SU-DHL-6 (cell line): ENCODE results near the gene TGFA.

Experiments used
- EZH2phosphoT487 ChIP-seq: fragments of 200-600 bp; sonication (generic), shearing (Covaris generic); conservative IDR thresholded peaks from 2 replicates; pipeline ENCODE4 v1.6.1; 2018; ENCODE audit warnings: mild to moderate bottlenecking, antibody characterized with exemption, low read length, moderate library complexity, mixed read lengths
- TF ChIP-seq, protein P1 (sequence below): fragments of 200-600 bp; sonication (generic); IDR thresholded peaks from one replicate; pipeline ENCODE4 v1.5.1; 2017; ENCODE audit warnings: antibody characterized with exemption, mild to moderate bottlenecking, low read length, moderate library complexity; ENCODE audit not compliant: insufficient read depth, poor library complexity, severe bottlenecking

DNA sequence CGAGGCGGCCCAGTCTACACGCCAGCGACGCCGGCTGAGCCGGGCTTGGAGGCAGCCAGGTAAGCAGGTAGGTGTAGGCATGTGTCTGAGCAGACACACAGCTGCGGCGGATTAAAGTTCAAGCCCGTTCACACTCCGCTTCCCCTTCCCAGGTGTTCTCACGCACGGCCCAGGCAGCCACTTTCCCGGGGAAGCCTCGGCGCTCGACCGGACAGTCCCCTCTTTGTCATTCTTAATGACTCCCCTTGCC lies 367 bp downstream of the TGFA start:
- TF ChIP-seq, protein P1, sequence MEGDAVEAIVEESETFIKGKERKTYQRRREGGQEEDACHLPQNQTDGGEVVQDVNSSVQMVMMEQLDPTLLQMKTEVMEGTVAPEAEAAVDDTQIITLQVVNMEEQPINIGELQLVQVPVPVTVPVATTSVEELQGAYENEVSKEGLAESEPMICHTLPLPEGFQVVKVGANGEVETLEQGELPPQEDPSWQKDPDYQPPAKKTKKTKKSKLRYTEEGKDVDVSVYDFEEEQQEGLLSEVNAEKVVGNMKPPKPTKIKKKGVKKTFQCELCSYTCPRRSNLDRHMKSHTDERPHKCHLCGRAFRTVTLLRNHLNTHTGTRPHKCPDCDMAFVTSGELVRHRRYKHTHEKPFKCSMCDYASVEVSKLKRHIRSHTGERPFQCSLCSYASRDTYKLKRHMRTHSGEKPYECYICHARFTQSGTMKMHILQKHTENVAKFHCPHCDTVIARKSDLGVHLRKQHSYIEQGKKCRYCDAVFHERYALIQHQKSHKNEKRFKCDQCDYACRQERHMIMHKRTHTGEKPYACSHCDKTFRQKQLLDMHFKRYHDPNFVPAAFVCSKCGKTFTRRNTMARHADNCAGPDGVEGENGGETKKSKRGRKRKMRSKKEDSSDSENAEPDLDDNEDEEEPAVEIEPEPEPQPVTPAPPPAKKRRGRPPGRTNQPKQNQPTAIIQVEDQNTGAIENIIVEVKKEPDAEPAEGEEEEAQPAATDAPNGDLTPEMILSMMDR: no peak
- TF ChIP-seq EZH2phosphoT487: no peak
